HG02759 (cell line): ENCODE data around the gene PMVK.

Experiments
- ATAC-seq: cut with Tn5 transposase; IDR thresholded peaks from one replicate; pipeline ENCODE4 v1.9.1; 2021; ENCODE audit warnings: mild to moderate bottlenecking, moderate library complexity; ENCODE audit not compliant: unreplicated experiment

The PMVK gene

GRCh38 chr1:154883919-154884868 is 52.3 kb downstream of the PMVK start:
- ATAC-seq: no peak

DNA sequence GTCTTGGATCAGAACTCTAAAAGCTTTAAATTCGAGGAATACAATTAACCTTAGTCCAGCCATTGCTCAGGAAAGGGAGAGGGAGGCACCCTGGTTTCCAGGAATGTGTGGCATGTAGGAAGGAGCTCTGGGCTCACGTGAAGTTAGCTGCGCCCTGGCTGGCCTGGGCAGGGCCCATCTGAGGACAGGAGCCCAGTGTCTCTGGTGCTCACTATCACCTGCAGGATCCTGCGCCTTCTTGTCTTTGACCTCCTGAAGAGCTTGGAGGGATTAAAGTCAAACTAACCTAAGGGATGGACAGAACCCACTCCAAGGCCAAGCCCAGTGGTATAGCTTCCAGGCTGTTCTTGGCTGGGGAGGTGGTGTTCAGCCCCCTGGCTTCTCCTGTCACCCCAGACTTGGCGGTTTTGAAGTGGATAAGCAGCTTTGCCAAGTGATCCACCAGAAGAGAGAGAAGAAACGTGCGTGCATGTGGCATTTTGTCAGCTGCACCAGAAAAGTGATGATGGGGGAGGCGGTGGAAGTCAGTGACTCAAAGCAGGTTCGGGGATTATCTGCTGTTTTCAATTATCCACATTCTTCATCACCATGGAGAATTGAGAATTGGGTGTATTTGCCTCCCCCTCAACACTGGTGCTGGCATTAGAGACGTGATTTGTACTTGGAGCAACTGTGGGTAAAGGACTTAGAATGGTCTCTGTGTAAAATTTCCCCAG is 54.5 kb downstream of the PMVK start:
- no peak for ATAC-seq

- ATAC-seq: no peak
These were observed 55.8 kb downstream of the PMVK start for GRCh38 chr1:154880671-154881070.

- ATAC-seq: no peak
These were observed 57.5 kb downstream of the PMVK start for GRCh38 chr1:154879038-154879421.

DNA sequence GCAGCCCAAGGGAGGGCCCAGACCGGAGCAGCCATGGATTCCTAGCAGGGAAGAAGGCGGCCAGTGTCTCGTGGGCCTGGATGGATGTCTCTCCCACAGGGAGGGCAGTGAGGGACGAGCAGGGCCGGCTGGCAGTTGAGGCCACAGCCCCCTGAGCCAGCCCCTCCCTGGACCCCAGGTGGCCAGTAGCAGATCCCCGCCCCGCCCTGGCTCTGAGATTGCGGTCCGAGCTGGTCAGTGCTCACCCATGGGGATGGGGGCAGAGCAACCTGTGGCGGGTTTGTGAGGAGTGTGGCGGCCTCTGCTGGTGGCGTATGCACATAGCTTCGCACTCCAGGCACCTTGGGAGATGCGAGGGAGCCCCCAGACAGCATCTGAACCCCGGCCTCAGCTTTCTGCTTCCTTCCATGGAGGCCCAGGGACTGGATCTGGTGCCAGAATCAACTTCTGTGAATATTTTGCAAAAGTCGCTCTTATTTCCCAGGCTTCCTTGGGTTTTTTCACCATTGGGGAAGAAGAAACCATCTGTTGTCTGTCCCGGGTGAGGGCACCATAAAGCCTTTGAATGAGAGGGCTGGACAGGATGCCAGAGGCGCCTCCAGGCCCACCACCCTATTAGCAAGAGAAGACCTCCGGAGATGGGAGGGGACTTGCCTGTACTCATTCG is 58.0 kb downstream of the PMVK start:
- ATAC-seq: peak; percentile 60

GRCh38 chr1:154877370-154877974 is 59.0 kb downstream of the PMVK start:
- ATAC-seq: no peak

- no peak for ATAC-seq
These were observed 59.6 kb downstream of the PMVK start for GRCh38 chr1:154876842-154877369.
